ENCODE data around the gene C6orf89.
A peak's percentile ranks its signal among the peaks of the same experiment; 100 is the strongest.
"Not testable (repeated sequence)": the region's sequence is repeated elsewhere in the genome, so short reads cannot be mapped to it uniquely, and the experiment has no call there.

Gene C6orf89

DNA sequence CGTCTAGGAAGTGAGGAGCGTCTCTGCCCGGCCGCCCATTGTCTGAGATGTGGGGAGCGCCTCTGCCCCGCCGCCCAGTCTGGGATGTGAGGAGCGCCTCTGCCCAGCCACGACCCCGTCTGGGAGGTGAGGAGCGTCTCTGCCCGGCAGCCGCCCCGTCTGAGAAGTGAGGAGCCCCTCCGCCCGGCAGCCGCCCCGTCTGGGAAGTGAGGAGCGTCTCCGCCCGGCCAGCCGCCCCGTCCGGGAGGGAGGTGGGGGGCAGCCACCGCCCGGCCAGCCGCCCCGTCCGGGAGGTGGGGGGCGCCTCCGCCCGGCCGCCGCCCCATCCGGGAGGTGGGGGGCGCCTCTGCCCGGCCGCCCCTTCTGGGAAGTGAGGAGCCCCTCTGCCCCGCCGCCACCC, 55.8 kb downstream of the C6orf89 start:
- CTCF ChIA-PET; POLR2A ChIA-PET; H3K9me3 ChIP-seq (ENCODE audit: control extremely low read depth in 1 of 5, control insufficient read depth in 4 of 5, insufficient read depth in 2 of 5, low read depth in 1 of 5, low read length in 4 of 5); H3K27ac ChIP-seq (ENCODE audit: insufficient read depth in 1 of 2, low read depth in 1 of 2, low read length in 2 of 2, poor library complexity in 1 of 2, severe bottlenecking in 2 of 2); H3K36me3 ChIP-seq (ENCODE audit: control insufficient read depth in 4 of 4, insufficient read depth in 4 of 4, low read length in 3 of 4); H3K4me1 ChIP-seq (ENCODE audit: control extremely low read depth in 1 of 4, control insufficient read depth in 4 of 4, insufficient read depth in 4 of 4, low read length in 3 of 4); H3K4me3 ChIP-seq (ENCODE audit: control insufficient read depth in 1 of 7, extremely low read depth in 1 of 7, insufficient read depth in 4 of 7, low read depth in 2 of 7, low read length in 6 of 7); DNase-seq: not testable (repeated sequence)
- peaks cover 0 to 23% (median 4%) of the 10 kb centered on the region in 5 experiments for H3K27me3 ChIP-seq (replicated peaks in 2 of 5; ENCODE audit: control insufficient read depth in 4 of 5, insufficient read depth in 5 of 5, low read length in 4 of 5)
- 98% methylated on average over 5 of the region's 40 CpGs for WGBS (ENCODE audit: insufficient coverage)

DNA sequence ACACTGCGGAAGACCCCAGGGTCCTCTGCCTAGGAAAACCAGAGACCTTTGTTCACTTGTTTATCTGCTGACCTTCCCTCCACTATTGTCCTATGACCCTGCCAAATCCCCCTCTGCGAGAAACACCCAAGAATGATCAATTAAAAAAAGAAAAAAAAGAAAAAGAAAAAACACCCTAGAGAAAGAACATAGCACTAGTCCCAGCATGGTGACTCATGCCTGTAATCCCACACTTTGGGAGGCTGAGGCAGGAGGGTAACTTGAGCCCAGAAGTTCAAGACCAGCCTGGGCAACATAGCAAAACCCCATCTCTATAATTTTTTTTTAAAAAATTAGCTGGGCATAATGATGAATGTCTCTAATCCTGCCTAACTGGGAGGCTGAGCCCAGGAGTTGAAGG, 56.6 kb downstream of the C6orf89 start:
- WGBS (ENCODE audit: insufficient coverage), result no CpG with 5 or more reads among the region's 2 CpGs
- CTCF ChIA-PET; H3K36me3 ChIP-seq (ENCODE audit: control insufficient read depth in 4 of 4, insufficient read depth in 4 of 4, low read length in 3 of 4); H3K27ac ChIP-seq (ENCODE audit: insufficient read depth in 1 of 2, low read depth in 1 of 2, low read length in 2 of 2, poor library complexity in 1 of 2, severe bottlenecking in 2 of 2); H3K4me3 ChIP-seq (ENCODE audit: control insufficient read depth in 1 of 7, extremely low read depth in 1 of 7, insufficient read depth in 4 of 7, low read depth in 2 of 7, low read length in 6 of 7); DNase-seq; POLR2A ChIA-PET; H3K9me3 ChIP-seq (ENCODE audit: control extremely low read depth in 1 of 5, control insufficient read depth in 4 of 5, insufficient read depth in 2 of 5, low read depth in 1 of 5, low read length in 4 of 5); H3K4me1 ChIP-seq (ENCODE audit: control extremely low read depth in 1 of 4, control insufficient read depth in 4 of 4, insufficient read depth in 4 of 4, low read length in 3 of 4): not testable (repeated sequence)
- peaks cover 0 to 21% (median 4%) of the 10 kb centered on the region in 5 experiments for H3K27me3 ChIP-seq (replicated peaks in 2 of 5; ENCODE audit: control insufficient read depth in 4 of 5, insufficient read depth in 5 of 5, low read length in 4 of 5)

DNA sequence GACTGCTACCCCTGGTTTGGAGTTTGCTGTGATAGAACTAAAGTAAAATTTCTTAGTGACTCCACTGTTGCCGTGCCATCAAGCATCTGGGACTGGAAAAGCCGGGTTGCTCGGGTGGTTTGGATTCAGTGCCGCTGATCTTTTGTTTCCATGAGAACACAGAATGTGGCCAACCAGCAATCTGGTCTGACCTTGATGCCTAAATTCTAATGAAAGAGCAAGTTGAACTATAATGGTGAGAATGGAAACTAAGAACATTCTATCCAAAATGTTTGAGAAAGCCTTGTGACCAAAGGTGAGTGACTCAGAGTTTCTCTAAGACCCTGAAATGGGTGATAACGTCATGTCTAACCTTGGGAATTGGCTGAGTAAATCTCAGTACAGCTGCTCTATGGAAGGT, 58.9 kb downstream of the C6orf89 start:
- Histone ChIP-seq H3K4me1 (ENCODE audit: control extremely low read depth in 1 of 4, control insufficient read depth in 4 of 4, insufficient read depth in 4 of 4, low read length in 3 of 4) (peaks cover 5 to 9% (median 6%) of the 10 kb centered on the region in 4 experiments), H3K4me3 (ENCODE audit: control insufficient read depth in 1 of 7, extremely low read depth in 1 of 7, insufficient read depth in 4 of 7, low read depth in 2 of 7, low read length in 6 of 7) (no peak overlapping the region), H3K9me3 (ENCODE audit: control extremely low read depth in 1 of 5, control insufficient read depth in 4 of 5, insufficient read depth in 2 of 5, low read depth in 1 of 5, low read length in 4 of 5) (no peaks in the 10 kb centered on the region), H3K27me3 (replicated peaks in 2 of 5; ENCODE audit: control insufficient read depth in 4 of 5, insufficient read depth in 5 of 5, low read length in 4 of 5) (peaks cover 0 to 29% (median 5%) of the 10 kb centered on the region in 5 experiments), H3K27ac (ENCODE audit: insufficient read depth in 1 of 2, low read depth in 1 of 2, low read length in 2 of 2, poor library complexity in 1 of 2, severe bottlenecking in 2 of 2) (no peak overlapping the region), H3K36me3 (ENCODE audit: control insufficient read depth in 4 of 4, insufficient read depth in 4 of 4, low read length in 3 of 4) (no peaks in the 10 kb centered on the region)
- WGBS (ENCODE audit: insufficient coverage), result 96% methylated on average over 5 of the region's 5 CpGs
- ChIA-PET POLR2A (no interaction called here), CTCF (no interaction called here)
- DNase-seq, result no peak

GRCh38 chr6:36945301-36945700, 59.5 kb downstream of the C6orf89 start:
- Histone ChIP-seq H3K4me3 (ENCODE audit: control insufficient read depth in 1 of 7, extremely low read depth in 1 of 7, insufficient read depth in 4 of 7, low read depth in 2 of 7, low read length in 6 of 7) (no peak overlapping the region), H3K27me3 (replicated peaks in 2 of 5; ENCODE audit: control insufficient read depth in 4 of 5, insufficient read depth in 5 of 5, low read length in 4 of 5) (peaks cover 0 to 29% (median 8%) of the 10 kb centered on the region in 5 experiments), H3K4me1 (ENCODE audit: control extremely low read depth in 1 of 4, control insufficient read depth in 4 of 4, insufficient read depth in 4 of 4, low read length in 3 of 4) (peaks cover 5 to 9% (median 6%) of the 10 kb centered on the region in 4 experiments), H3K27ac (ENCODE audit: insufficient read depth in 1 of 2, low read depth in 1 of 2, low read length in 2 of 2, poor library complexity in 1 of 2, severe bottlenecking in 2 of 2) (no peak overlapping the region), H3K9me3 (ENCODE audit: control extremely low read depth in 1 of 5, control insufficient read depth in 4 of 5, insufficient read depth in 2 of 5, low read depth in 1 of 5, low read length in 4 of 5) (no peaks in the 10 kb centered on the region), H3K36me3 (ENCODE audit: control insufficient read depth in 4 of 4, insufficient read depth in 4 of 4, low read length in 3 of 4) (no peaks in the 10 kb centered on the region)
- ChIA-PET POLR2A (no interaction called here), CTCF (no interaction called here)
- no peak for DNase-seq
- no CpG with 5 or more reads among the region's 4 CpGs for WGBS (ENCODE audit: insufficient coverage)

DNA sequence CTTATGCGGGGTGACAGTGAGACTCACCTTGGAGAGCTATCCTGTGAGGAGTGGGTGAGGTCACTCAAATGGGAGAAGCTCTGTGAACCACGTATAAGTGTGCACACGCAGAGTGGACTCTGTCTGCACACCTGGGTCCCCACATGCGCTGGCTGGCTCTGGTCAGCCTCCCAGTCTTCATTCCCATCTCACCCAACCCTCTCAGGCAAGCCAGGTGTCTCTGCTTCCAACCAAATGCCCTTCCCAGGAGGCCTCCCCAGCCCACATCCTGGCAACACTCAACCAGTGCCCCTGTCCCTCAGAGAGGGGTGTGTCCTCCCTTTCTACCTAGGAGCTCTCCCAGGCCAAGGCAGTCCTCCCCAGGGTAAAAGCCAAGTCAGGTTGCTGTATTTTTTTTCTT, 60.8 kb downstream of the C6orf89 start:
- CTCF ChIA-PET, result interaction anchor here (1.5 kb wide), 1 partner anchor 9 kb away, joined by 4 read pairs; no protein-coding TSS in a partner anchor

GRCh38 chr6:36947570-36948351, 62.0 kb downstream of the C6orf89 start:
- Histone ChIP-seq H3K4me3 (ENCODE audit: control insufficient read depth in 1 of 7, extremely low read depth in 1 of 7, insufficient read depth in 4 of 7, low read depth in 2 of 7, low read length in 6 of 7) (no peak overlapping the region), H3K4me1 (ENCODE audit: control extremely low read depth in 1 of 4, control insufficient read depth in 4 of 4, insufficient read depth in 4 of 4, low read length in 3 of 4) (peaks cover 5 to 9% (median 6%) of the 10 kb centered on the region in 4 experiments), H3K36me3 (ENCODE audit: control insufficient read depth in 4 of 4, insufficient read depth in 4 of 4, low read length in 3 of 4) (no peaks in the 10 kb centered on the region), H3K27ac (ENCODE audit: insufficient read depth in 1 of 2, low read depth in 1 of 2, low read length in 2 of 2, poor library complexity in 1 of 2, severe bottlenecking in 2 of 2) (no peak overlapping the region), H3K9me3 (ENCODE audit: control extremely low read depth in 1 of 5, control insufficient read depth in 4 of 5, insufficient read depth in 2 of 5, low read depth in 1 of 5, low read length in 4 of 5) (no peaks in the 10 kb centered on the region), H3K27me3 (replicated peaks in 2 of 5; ENCODE audit: control insufficient read depth in 4 of 5, insufficient read depth in 5 of 5, low read length in 4 of 5) (peaks cover 0 to 47% (median 8%) of the 10 kb centered on the region in 5 experiments)
- peak in 1 of 3 donors; percentile 16 for DNase-seq
- POLR2A ChIA-PET, result no interaction called here
- CTCF ChIA-PET, result interaction anchor here (0.6 to 1.5 kb wide), 2 partner anchors 8 to 14 kb away, joined by 3 to 4 read pairs; no protein-coding TSS in a partner anchor
- 76% methylated on average over 8 of the region's 12 CpGs for WGBS (ENCODE audit: insufficient coverage)

More for the DNA sequence above, 60.8 kb downstream of the C6orf89 start:
- WGBS (ENCODE audit: insufficient coverage), result 87% methylated on average over 4 of the region's 4 CpGs
- H3K27ac ChIP-seq (ENCODE audit: insufficient read depth in 1 of 2, low read depth in 1 of 2, low read length in 2 of 2, poor library complexity in 1 of 2, severe bottlenecking in 2 of 2), result no peak overlapping the region
- no peaks in the 10 kb centered on the region for H3K9me3 ChIP-seq (ENCODE audit: control extremely low read depth in 1 of 5, control insufficient read depth in 4 of 5, insufficient read depth in 2 of 5, low read depth in 1 of 5, low read length in 4 of 5)
- DNase-seq, result no peak
- POLR2A ChIA-PET, result no interaction called here
- peaks cover 0 to 36% (median 8%) of the 10 kb centered on the region in 5 experiments for H3K27me3 ChIP-seq (replicated peaks in 2 of 5; ENCODE audit: control insufficient read depth in 4 of 5, insufficient read depth in 5 of 5, low read length in 4 of 5)
- no peaks in the 10 kb centered on the region for H3K36me3 ChIP-seq (ENCODE audit: control insufficient read depth in 4 of 4, insufficient read depth in 4 of 4, low read length in 3 of 4)
- peaks cover 5 to 9% (median 6%) of the 10 kb centered on the region in 4 experiments for H3K4me1 ChIP-seq (ENCODE audit: control extremely low read depth in 1 of 4, control insufficient read depth in 4 of 4, insufficient read depth in 4 of 4, low read length in 3 of 4)
- no peak overlapping the region for H3K4me3 ChIP-seq (ENCODE audit: control insufficient read depth in 1 of 7, extremely low read depth in 1 of 7, insufficient read depth in 4 of 7, low read depth in 2 of 7, low read length in 6 of 7)

DNA sequence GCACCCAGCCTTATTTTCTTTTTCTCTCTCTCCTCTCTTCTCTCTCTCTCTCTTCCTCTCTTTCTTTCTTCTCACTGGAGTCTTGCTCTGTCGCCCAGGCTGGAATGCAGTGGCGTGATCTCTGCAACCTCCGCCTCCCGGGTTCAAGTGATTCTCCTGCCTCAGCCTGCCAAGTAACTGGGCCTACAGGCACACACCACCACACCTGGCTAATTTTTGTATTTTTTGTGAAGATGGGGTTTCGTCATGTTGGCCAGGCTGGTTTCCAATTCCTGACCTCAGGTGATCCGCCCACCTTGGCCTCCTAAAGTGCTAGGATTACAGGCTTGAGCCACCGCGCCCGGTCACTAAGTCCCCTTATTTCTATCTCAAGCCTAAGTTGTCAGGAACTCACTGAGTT, 63.3 kb downstream of the C6orf89 start:
- POLR2A ChIA-PET; H3K27ac ChIP-seq (ENCODE audit: insufficient read depth in 1 of 2, low read depth in 1 of 2, low read length in 2 of 2, poor library complexity in 1 of 2, severe bottlenecking in 2 of 2); CTCF ChIA-PET; DNase-seq; H3K9me3 ChIP-seq (ENCODE audit: control extremely low read depth in 1 of 5, control insufficient read depth in 4 of 5, insufficient read depth in 2 of 5, low read depth in 1 of 5, low read length in 4 of 5); H3K4me3 ChIP-seq (ENCODE audit: control insufficient read depth in 1 of 7, extremely low read depth in 1 of 7, insufficient read depth in 4 of 7, low read depth in 2 of 7, low read length in 6 of 7); H3K36me3 ChIP-seq (ENCODE audit: control insufficient read depth in 4 of 4, insufficient read depth in 4 of 4, low read length in 3 of 4): not testable (repeated sequence)
- H3K27me3 ChIP-seq (replicated peaks in 2 of 5; ENCODE audit: control insufficient read depth in 4 of 5, insufficient read depth in 5 of 5, low read length in 4 of 5), result peaks cover 0 to 48% (median 8%) of the 10 kb centered on the region in 5 experiments
- 75% methylated on average over 6 of the region's 9 CpGs for WGBS (ENCODE audit: insufficient coverage)
- peaks cover 5 to 15% (median 13%) of the 10 kb centered on the region in 4 experiments for H3K4me1 ChIP-seq (ENCODE audit: control extremely low read depth in 1 of 4, control insufficient read depth in 4 of 4, insufficient read depth in 4 of 4, low read length in 3 of 4)

Measured in common myeloid progenitor, CD34-positive (primary cell).